ENCODE data around the gene NFAM1.

The NFAM1 gene

GRCh38 chr22:42414565-42415303, 17.5 kb downstream of the NFAM1 start (continued):
- TF ChIP-seq ZFP69B (tag by site-specific recombination; IDR thresholded peaks at IDR 0.05) (no peak), HOXA7 (CRISPR knock-in tag; IDR thresholded peaks at IDR 0.05; ENCODE audit: borderline replicate concordance) (no peak), ZNF292 (tag by site-specific recombination; IDR thresholded peaks at IDR 0.05; ENCODE audit: borderline replicate concordance, low read depth) (no peak), ZNF140 (tag by site-specific recombination; IDR thresholded peaks at IDR 0.05) (no peak), ZNF48 (tag by site-specific recombination; IDR thresholded peaks at IDR 0.05) (no peak), ZBTB10 (tag by site-specific recombination; IDR thresholded peaks at IDR 0.05) (no peak), ZNF280C (tag by site-specific recombination; IDR thresholded peaks at IDR 0.05) (no peak)

GRCh38 chr22:42414021-42414420, 18.2 kb downstream of the NFAM1 start:
- H3K4me1 ChIP-seq (ENCODE audit: control insufficient read depth, insufficient read depth, low read length) = no peaks in the 10 kb centered on the region
- H3K9me3 ChIP-seq (ENCODE audit: control insufficient read depth, insufficient read depth, low read depth, low read length) = no peaks in the 10 kb centered on the region
- H3K36me3 ChIP-seq (ENCODE audit: control insufficient read depth in 2 of 2, insufficient read depth in 1 of 2, low read length in 2 of 2) = no peaks in the 10 kb centered on the region
- CTCF ChIA-PET = interaction anchor here (0.7 kb wide), 1 partner anchor 302 kb away, joined by 5 read pairs; no protein-coding TSS in a partner anchor
- no peak overlapping the region for H3K4me3 ChIP-seq (ENCODE audit: low read depth, low read length)
- POLR2A ChIA-PET = no interaction called here
- H3K27ac ChIP-seq (ENCODE audit: extremely low read depth, low read depth, low read length) = no peak overlapping the region
- no peak for TF ChIP-seq KLF10 (tag by site-specific recombination; IDR thresholded peaks at IDR 0.05)
- TF ChIP-seq KLF8 (tag by site-specific recombination; IDR thresholded peaks at IDR 0.05) = no peak
- no peak for TF ChIP-seq PRDM2 (tag by site-specific recombination; IDR thresholded peaks at IDR 0.05; ENCODE audit: borderline replicate concordance)
- TF ChIP-seq ZNF239 (tag by site-specific recombination; IDR thresholded peaks at IDR 0.05) = no peak
- no peak for TF ChIP-seq ZBTB21 (tag by site-specific recombination; IDR thresholded peaks at IDR 0.05)
- no peak for TF ChIP-seq ZNF645 (tag by site-specific recombination; IDR thresholded peaks at IDR 0.05)
- peak; percentile 68 for TF ChIP-seq ZIC2 (tag by site-specific recombination; IDR thresholded peaks at IDR 0.05)
- TF ChIP-seq ZNF112 (tag by site-specific recombination; IDR thresholded peaks at IDR 0.05) = no peak

All from HEK293 (cell line).